GM12878 (cell line): Measurements from ENCODE around the gene PREX1. TPM values are rescaled to one million over a fixed set of nuclear protein-coding genes. Genes with fewer than 3 reads are reported as not detected.

Experiments
- ATAC-seq: fragments of 200-7000 bp; cut with Tn5 transposase; 3 replicates; pipeline ENCODE4 v1.9.1; 2020; ENCODE audit warnings: mild to moderate bottlenecking, moderate library complexity
- BruUV-seq: library from RNA; stranded (reverse); fragments of 400-500 nt; replicated peaks from 2 replicates; lab custom pipeline; 2021; lab: Mats Ljungman, UMichigan
- CTCF ChIA-PET: fragments of 300-600 bp; sonication (Branson Sonifier 250); formaldehyde crosslinking; extraction: SDS; loops from one replicate; lab custom pipeline; 2021; ENCODE audit warnings: inconsistent platforms; lab: Yijun Ruan, JAX
- POLR2A ChIA-PET: fragments of 350-600 bp; formaldehyde crosslinking; extraction: SDS; loops from one replicate; lab custom pipeline; 2021; ENCODE audit warnings: inconsistent platforms; lab: Charles Lee
- RAD21 ChIA-PET: fragments of 300-600 bp; sonication (Branson Sonifier 250); formaldehyde crosslinking; loops from one replicate; lab custom pipeline; 2023; ENCODE audit warnings: antibody characterized with exemption; ENCODE audit not compliant: unreplicated experiment; lab: Charles Lee
- SMC1A ChIA-PET: fragments of 300-600 bp; sonication (Branson Sonifier 250); formaldehyde crosslinking; loops from one replicate; lab custom pipeline; 2023; ENCODE audit not compliant: unreplicated experiment, uncharacterized antibody; lab: Charles Lee
- DNase-seq: peaks from one replicate; pipeline ENCODE4 v3.0.0-alpha.2; 2011; ENCODE audit warnings: low read depth, low spot score
- FAIRE-seq: peaks from 3 replicates; lab custom pipeline; 2011; peaks lifted over from hg19 to GRCh38; lab: Jason Lieb, UNC
- H2AFZ ChIP-seq: 2 replicates; pipeline ENCODE4 v1.6.0; 2011; ENCODE audit warnings: low read depth, low read length, control low read depth; ENCODE audit not compliant: control insufficient read depth
- H3K27ac ChIP-seq: 2 replicates; pipeline ENCODE4 v1.5.1; 2011; ENCODE audit warnings: control low read depth; ENCODE audit not compliant: control insufficient read depth, insufficient read depth
- H3K27me3 ChIP-seq, 2 experiments: replicated peaks in 1 of 2; 2 replicates each; pipeline versions ENCODE4 v1.6.0 to v1.6.1; 2011; ENCODE audit warnings: low read length in 1 of 2; ENCODE audit not compliant: control insufficient read depth in 2 of 2, insufficient read depth in 2 of 2
- H3K36me3 ChIP-seq, 2 experiments: 2 replicates each; pipeline ENCODE4 v1.5.1; 2011; ENCODE audit warnings: low read length in 1 of 2; ENCODE audit not compliant: control insufficient read depth in 2 of 2, insufficient read depth in 2 of 2
- H3K4me1 ChIP-seq: 2 replicates; pipeline ENCODE4 v1.6.1; 2011; ENCODE audit warnings: mild to moderate bottlenecking, low read length, moderate library complexity, mixed read lengths; ENCODE audit not compliant: control insufficient read depth, insufficient read depth
- H3K4me2 ChIP-seq: 2 replicates; pipeline ENCODE4 v1.6.0; 2011; ENCODE audit warnings: control low read depth; ENCODE audit not compliant: control insufficient read depth, insufficient read depth
- H3K4me3 ChIP-seq: fragments of 200-600 bp; sonication (generic); 2 replicates; pipeline ENCODE4 v1.5.1; 2016
- H3K79me2 ChIP-seq: 2 replicates; pipeline ENCODE4 v1.6.0; 2011; ENCODE audit warnings: low read length; ENCODE audit not compliant: control insufficient read depth, insufficient read depth
- H3K9ac ChIP-seq: 2 replicates; pipeline ENCODE4 v1.8.0; 2011; ENCODE audit warnings: low read length, control low read depth, mixed read lengths; ENCODE audit not compliant: control insufficient read depth, insufficient read depth
- H3K9me3 ChIP-seq: replicated peaks from 3 replicates; pipeline ENCODE4 v1.5.1; 2011; ENCODE audit warnings: mild to moderate bottlenecking, low read length; ENCODE audit not compliant: control insufficient read depth, insufficient read depth
- H4K20me1 ChIP-seq: 2 replicates; pipeline ENCODE4 v1.6.0; 2011; ENCODE audit not compliant: control insufficient read depth, insufficient read depth
- KAT2A ChIP-seq: conservative IDR thresholded peaks from 2 replicates; pipeline ENCODE4 v1.6.1; 2011; ENCODE audit warnings: low read depth, low read length; ENCODE audit not compliant: control insufficient read depth
- KLF5 ChIP-seq: fragments of 450-650 bp; IDR thresholded peaks from 2 replicates; pipeline ENCODE4 v1.6.1; 2014; ENCODE audit warnings: mild to moderate bottlenecking; ENCODE audit not compliant: partially characterized antibody
- TCF12 ChIP-seq: IDR thresholded peaks from 2 replicates; pipeline ENCODE4 v1.6.1; 2011; ENCODE audit warnings: low read depth, mild to moderate bottlenecking, low read length
- ZNF274 ChIP-seq: IDR thresholded peaks from one replicate; pipeline ENCODE4 v1.8.0; 2011; ENCODE audit not compliant: insufficient read length, insufficient read depth
- WGBS: methylation state at CpG from one replicate; pipeline ENCODE4 v1.1.6; 2016; ENCODE audit warnings: low lambda C conversion rate; ENCODE audit not compliant: insufficient replicate concordance, insufficient coverage; ENCODE audit errors: missing lambda C conversion rate; 5-methylcytosine and 5-hydroxymethylcytosine counted together
- in situ Hi-C: fragments of 300-500 bp; cut with MboI; formaldehyde crosslinking; loops from 9 replicates; pipeline ENCODE4 v1.14.3; 2018; ENCODE audit warnings: mixed read lengths
- intact Hi-C: fragments of 100-400 bp; cut with micrococcal nuclease; formaldehyde crosslinking; loops from one replicate; pipeline ENCODE4 v1.14.2; 2022; ENCODE audit not compliant: unreplicated experiment
- polyA plus RNA-seq, 11 experiments: library from polyadenylated mRNA; depleted of rRNA in 4 of 11; unstranded in 6 of 11; stranded (reverse) in 5 of 11; fragments of >200 nt; fragmentation: Nextera tagmentation in 4 of 11; fragmentation: Illumina TruSeq in 1 of 11; extraction: Ambion mirVana in 4 of 11; extraction: Trizol in 1 of 11; gene quantifications; 1 replicate in 1 of 11; 2 replicates in 10 of 11; pipeline versions ENCODE4 v1.2.1 to v1.2.3, GENCODE V29; 2011 to 2016; ENCODE audit warnings: inconsistent platforms in 2 of 11, missing spikeins in 2 of 11, low read depth in 1 of 11
- total RNA-seq, 4 experiments: library from RNA; depleted of rRNA in 3 of 4; stranded (reverse); fragments of >200 nt in 3 of 4; fragmentation: Illumina TruSeq in 1 of 4; extraction: Trizol in 1 of 4; gene quantifications; 2 replicates each; pipeline versions ENCODE4 v1.2.1 to v1.2.3, GENCODE V29; 2013 to 2021
- TF ChIP-seq, protein P1 (sequence below): IDR thresholded peaks from 2 replicates; pipeline ENCODE4 v1.6.1; 2012; ENCODE audit warnings: low read depth, low read length, improper control_type of control experiment

The PREX1 gene
- total and polyA plus RNA-seq, 10 of the 15 experiments (the other 5 are each of a cell fraction or from before 2014, with no cell fraction given) = 2.6 to 114 (median 38.9) TPM

DNA sequence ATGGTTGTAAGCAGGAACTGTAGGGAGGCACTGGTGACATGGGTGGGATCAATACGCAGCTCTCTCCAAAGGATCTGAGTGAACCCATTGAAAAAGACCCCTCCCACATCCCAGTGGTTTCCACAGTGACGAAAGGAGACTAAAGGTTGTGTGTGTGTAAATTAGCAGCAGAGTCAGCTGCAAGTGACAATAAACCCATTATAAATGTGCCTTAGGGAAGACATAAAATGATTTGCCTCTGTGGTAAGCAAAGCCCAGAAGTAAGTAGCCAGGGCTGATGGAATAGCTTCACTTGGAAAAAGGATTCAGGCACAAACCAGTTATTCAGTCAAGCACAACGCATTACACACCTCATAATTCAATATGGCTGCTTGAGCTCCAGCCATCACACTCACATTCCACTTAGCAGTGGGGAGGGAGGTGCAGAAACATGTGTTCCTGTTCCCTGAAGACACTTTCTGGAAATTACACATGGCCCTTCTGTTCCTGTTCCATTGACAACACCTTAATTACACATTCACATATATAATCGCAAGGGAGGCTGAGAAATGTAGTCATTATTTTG lies 231.4 kb downstream of the PREX1 start:
- CTCF ChIA-PET = interaction anchor here (0.7 to 2.0 kb wide), 2 partner anchors 24 to 178 kb away, joined by 3 to 6 read pairs; no protein-coding TSS in a partner anchor
- no peaks in the 10 kb centered on the region for H3K9me3 ChIP-seq
- POLR2A ChIA-PET = no interaction called here
- no peak overlapping the region for H3K4me3 ChIP-seq
- no peak for DNase-seq
- no peaks in the 10 kb centered on the region for H4K20me1 ChIP-seq
- TF ChIP-seq KLF5 (no peak), KAT2A (no peak), ZNF274 (no peak), TCF12 (no peak)
- TF ChIP-seq, protein P1, sequence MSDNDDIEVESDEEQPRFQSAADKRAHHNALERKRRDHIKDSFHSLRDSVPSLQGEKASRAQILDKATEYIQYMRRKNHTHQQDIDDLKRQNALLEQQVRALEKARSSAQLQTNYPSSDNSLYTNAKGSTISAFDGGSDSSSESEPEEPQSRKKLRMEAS = no peak
- intact Hi-C loops = no loop called here
- no peaks in the 10 kb centered on the region for H3K79me2 ChIP-seq
- no peak overlapping the region for H3K27ac ChIP-seq
- RAD21 ChIA-PET = interaction anchor here (1.4 kb wide), 1 partner anchor 24 kb away, joined by 4 read pairs; no protein-coding TSS in a partner anchor
- BruUV-seq = no TSS peak
- no peak overlapping the region for H2AFZ ChIP-seq
- in situ Hi-C loops = no loop called here
- H3K27me3 ChIP-seq = no peaks in the 10 kb centered on the region
- FAIRE-seq = no peak
- 43% methylated on average over 4 of the region's 4 CpGs for WGBS
- SMC1A ChIA-PET = no interaction called here
- no peaks in the 10 kb centered on the region for H3K36me3 ChIP-seq
- H3K4me1 ChIP-seq = no peaks in the 10 kb centered on the region
- ATAC-seq = no peak
- no peak overlapping the region for H3K9ac ChIP-seq
- no peak overlapping the region for H3K4me2 ChIP-seq
